GM19025 (cell line): ENCODE data around the gene MEGF11.
"Not testable (repeated sequence)": the region's sequence is repeated elsewhere in the genome, so short reads cannot be mapped to it uniquely, and the experiment has no call there.

Experiments used
- ATAC-seq: cut with Tn5 transposase; IDR thresholded peaks from one replicate; pipeline ENCODE4 v1.9.1; 2021; ENCODE audit warnings: mild to moderate bottlenecking, low read depth, moderate library complexity; ENCODE audit not compliant: unreplicated experiment

Gene MEGF11

DNA sequence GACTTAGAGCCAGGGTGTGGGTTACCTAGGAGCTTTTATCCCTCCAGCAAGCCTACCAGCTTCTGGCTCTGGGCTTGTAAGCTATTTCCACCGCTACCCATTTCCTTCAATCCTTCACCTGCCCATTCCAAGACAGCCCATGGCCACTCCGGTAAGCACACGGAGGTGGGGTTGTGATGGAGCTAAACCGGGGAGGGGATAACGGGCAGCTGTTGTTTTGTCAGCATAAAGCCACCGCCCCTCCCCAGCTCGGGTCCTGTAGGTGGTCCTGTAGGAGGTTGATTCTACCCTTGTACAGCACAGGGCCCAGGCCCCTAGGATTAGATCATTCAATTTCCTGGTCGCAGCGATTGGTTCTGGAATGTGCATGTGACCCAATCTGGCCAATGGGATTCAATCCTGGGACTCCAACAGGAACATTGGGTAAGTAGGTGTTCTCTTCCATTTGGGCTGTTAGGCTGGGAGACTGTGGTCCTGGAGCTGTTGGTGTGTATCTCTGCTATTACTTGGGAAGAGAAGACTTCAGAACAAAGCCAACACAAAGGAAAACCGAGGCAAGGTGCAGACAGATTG is 233.6 kb downstream of the MEGF11 start:
- ATAC-seq, result no peak

DNA sequence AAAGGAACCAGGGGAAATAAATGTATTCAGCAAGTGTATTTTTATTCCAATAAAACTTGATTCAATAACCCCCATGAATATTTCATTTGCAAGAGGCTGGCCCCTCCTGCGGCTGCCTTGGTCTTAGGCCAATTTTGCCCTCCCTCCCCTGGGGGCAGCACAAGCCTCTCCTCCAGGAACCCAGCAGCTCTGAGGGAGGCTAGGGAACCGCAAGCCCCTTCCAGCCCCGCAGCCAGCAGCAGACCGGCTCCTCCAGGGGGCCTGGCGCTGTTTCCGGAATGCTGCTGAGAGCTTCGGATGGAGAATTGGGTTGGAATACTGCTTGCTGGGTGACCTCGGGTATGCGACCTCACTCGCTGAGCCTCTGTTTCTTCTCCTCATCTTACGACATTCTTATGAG is 234.2 kb downstream of the MEGF11 start:
- ATAC-seq, result no peak

DNA sequence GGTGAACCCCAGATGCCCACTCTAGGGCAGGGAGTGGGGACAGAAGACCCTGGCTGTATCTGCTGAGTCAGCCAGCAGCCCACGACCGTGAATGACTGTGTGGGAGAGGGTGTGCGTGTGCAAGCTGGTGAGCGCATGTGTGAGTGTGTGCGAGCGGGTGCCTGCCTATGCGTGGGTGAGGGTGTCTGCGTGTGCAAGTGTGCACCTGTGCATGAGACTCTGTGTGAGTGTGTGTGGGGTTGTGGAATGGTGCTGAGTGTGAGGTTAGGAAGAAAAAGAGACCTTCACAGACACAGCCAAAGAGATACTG is 235.1 kb downstream of the MEGF11 start:
- ATAC-seq, result no peak

GRCh38 chr15:66017792-66018487 is 235.6 kb downstream of the MEGF11 start:
- ATAC-seq, result no peak

DNA sequence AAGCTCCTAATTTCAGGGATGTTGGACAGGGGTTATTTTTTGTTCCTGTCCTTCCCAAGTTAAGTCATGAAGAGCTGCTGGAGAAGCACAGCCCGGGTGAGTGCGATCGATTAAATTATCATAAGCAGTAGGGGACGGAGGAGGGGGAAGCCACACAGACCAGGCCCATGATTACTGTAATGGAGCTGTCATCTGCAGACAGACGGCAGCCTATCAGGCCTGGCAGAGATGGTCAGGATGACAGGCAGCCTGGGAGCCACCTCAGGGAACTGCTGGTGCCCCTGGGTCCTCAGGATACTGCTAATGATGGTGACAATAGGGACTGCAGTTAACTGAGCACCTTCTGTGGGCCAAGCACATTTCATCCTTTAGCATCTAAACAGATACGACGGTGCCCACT is 236.6 kb downstream of the MEGF11 start:
- ATAC-seq, result no peak

DNA sequence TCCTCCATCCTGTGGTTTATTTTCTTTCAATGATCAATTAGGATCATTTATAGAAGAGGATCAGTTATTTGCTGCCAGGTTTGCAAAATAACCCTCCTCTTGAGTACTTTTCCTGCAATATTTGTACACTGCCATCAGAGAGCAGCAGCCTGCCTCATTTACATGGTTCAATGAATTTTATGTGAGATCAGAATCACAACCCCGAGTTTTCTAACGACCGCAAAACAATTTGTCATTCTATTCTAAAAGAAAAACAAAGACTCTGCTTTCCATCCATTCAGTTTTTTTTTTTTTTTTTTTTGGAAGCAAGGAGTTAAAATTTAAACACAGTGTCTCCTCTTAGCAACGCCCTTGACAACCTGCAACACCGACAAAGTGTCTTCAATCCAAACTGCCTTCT is 237.4 kb downstream of the MEGF11 start:
- ATAC-seq, result no peak

DNA sequence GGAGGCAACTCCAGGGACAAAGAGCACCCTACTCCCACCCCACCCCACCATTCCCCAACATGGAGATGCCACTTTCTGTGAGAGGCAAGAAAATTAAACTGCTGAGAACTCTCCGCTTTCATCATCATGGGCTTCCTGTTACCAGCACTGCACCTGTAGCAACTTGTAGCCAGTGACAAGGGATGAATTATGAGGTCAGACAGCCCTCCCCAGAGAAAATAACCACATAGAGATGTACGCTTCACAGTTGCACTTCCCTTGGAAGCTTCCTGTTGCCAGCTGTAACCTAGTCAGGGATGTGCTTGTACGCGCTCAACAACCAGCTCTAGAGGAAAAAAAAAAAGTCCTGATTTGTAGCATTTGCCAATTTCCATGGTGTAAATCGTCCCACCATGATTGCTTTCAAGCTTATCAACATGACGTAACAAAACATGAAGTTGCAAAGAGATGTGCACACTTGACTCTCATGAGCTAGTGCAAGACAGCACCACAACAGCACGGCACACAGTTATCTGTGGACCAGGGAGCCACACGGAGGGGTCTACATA is 238.8 kb downstream of the MEGF11 start:
- no peak for ATAC-seq

GRCh38 chr15:66014022-66014421 is 239.5 kb downstream of the MEGF11 start:
- no peak for ATAC-seq

- ATAC-seq, result no peak
Measured at GRCh38 chr15:66008940-66009562, 244.5 kb downstream of the MEGF11 start.

DNA sequence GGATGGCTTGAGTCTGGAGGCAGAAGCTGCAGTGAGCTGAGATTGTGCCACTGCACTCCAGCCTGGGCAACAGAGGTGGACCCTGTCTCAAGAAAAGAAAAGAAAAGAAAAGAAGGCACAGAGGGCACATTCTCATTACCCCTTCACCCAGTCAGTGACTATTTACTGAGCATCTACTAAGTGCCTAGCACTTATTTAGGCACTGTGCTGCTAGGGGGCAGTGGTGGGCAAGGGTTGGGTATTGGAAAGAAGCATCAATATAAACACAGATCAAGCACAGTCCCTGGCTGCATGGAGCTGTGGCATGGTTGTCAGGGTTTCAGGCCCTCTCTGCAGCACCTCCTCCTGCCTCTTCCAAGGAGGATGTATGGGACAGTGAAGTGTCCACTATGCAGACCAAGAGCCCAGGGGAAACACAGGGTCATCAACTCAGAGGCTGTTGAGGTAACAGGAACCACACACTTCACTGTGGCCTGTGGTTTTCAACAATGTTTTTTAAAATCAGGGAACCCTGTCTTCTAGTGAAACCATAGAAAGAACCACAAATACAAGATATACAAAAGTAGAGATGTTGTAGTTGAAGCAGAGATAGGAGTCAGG is 245.8 kb downstream of the MEGF11 start:
- no peak for ATAC-seq

DNA sequence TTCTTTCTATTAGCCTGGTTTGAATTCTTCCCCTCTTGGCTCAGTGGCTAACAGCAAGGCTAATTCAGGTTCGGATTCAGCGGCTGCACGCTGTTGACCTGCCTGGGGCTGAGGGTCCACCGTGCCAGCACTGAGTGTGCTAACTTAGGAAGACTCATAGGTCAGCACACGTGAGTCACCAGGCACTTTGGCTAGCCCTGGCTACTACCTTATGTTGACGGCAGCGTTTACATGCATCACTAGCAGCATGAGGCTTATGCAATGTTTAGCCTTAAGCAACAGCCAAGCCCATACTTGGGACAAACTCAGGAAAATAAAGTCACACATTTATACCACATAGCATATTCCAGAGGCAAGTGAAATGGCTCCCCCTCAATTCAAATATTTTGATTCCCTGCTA is 246.6 kb downstream of the MEGF11 start:
- ATAC-seq, result no peak

DNA sequence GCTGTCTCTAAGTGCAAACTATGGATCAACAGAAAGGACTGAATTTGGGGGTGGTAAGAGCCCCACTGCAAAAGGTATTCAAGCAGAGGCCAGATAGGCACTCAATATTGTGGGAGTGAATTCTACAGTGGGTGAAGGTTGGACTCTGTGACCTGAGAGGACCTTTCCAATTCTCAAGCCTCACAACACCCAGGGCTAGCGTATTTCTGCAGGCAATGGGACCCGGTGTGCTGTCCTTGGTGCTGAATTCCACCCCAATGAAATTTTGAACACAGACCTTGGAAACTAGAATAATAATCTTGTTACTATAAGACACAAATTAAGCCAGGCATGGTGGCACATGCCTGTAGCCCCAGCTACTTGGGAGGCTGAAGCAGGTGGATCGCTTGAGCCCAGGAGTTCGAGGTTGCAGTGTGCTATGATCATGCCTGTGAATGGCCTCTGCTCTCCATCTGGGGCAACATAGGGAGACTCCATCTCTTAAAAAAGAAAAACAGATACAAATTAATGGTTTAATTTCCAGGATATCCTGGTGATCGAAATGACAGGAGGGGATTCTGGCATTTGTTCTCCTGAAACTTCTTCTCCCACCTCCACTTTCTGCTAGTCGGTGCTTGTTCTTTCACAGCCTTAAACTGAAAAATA is 248.8 kb downstream of the MEGF11 start:
- no peak for ATAC-seq

DNA sequence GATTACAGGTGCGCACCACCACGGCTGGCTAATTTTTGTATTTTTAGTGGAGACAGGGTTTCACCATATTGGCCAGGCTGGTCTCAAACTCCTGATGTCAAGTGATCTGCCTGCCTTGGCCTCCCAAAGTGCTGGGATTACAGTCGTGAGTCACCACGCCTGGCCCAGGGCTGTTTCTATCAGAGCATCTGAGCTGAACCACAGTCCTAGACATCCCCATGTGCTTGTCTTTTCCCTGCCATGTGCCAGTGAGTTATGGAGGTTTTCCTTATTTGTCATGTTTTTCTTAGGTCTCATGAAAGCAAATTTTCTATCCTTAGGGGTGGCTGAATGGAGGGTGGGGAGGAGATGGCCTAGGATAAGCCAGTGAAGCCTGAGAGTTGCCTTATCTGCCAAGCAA is 250.4 kb downstream of the MEGF11 start:
- not testable (repeated sequence) for ATAC-seq

DNA sequence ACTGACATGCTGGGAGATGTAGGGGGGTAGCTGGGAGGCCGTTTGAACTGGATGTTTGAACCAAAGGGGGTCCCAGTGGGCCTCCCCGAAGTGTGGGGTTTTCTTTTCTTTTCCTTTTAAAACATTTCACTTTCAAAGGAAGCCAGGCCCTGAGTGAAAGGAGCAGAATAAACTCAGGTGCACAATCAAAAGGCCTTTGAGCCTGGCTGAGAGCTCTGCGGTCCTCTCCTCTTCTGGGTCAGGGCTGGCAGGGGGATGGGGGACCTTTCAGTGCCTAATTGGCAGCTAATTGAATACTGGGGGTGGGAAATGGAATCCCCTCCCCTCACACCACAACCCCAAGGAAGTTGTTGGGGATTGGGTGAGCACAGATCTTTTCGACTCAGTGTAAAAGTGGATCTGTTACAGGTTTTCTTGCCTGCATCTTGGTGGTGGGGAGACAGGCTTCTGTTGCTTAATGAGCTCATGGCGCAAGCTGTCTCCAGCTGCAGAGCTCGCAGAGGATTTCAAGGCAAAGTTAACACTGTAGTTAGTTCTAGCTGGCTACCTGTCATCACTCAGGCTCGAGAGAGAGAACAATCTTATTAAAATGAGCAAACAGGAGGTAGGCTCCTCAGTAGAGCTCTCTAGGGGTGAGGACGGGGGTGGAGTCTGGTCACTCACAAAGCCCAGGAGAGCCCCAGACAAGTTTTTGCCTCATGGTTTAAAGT is 251.7 kb downstream of the MEGF11 start:
- no peak for ATAC-seq

- no peak for ATAC-seq
Measured at GRCh38 chr15:66001042-66001441, 252.5 kb downstream of the MEGF11 start.

DNA sequence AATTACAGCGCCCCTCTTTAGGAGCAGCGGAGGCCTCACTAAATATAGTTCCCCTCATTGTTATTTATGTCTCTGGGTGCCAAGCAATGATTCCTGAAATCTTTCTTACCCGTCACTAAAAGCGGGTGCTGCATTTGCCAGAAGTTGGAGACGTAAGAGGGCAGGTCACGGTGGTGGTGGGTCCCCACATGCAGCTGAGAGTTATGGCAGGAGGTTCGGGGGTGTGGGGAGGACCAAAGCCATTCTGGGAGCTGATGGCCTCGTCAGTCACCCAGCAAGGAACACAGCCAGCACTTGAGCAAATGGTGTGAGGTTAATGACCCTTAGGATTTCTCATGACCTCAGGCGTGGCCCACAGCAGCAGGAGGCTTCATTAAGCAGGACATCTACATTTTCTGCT is 255.1 kb downstream of the MEGF11 start:
- ATAC-seq, result no peak

GRCh38 chr15:65996901-65997300 is 256.6 kb downstream of the MEGF11 start:
- ATAC-seq, result no peak

DNA sequence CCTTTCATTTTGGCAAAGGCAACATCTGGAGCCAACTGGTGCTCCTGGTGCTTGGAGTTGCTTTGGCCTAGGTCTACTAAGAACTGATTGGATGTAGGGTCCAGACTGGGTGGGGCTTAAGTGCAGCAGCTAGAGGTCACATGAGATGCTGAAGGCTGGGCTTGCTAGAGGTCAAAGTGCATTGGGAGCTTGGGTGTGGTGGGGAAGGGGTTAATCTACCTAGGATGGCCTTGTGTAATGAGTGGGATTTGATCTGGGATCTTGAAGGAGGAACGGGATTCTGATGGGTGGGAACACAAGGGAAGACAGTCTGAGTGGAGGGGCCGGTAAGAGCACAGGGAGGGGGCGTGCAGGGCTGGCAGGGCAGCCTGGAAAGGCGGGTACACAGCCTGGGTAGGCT is 258.7 kb downstream of the MEGF11 start:
- no peak for ATAC-seq

- no peak for ATAC-seq
Measured at GRCh38 chr15:65993762-65994161, 259.8 kb downstream of the MEGF11 start.

DNA sequence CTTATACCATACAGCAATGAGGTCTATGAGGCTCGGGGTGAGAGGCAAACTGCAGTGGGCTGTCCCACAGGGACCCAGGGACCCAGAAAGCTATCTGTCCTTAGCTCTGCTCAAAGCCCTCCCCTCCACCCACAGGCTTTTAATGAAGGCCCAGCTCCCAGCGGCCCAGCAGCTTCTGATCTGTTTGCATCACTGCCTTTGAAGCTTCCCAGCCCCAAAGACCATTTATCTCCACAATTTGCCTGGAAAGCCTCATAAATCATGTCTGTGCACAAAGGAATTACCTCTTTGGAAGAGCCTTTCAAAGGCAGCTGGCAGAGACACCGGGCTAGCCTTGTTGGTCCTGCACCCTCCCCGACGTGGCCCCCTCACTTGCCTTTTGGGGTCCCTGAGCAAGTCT is 260.3 kb downstream of the MEGF11 start:
- no peak for ATAC-seq
